Chondrocyte (in vitro differentiated cells): ENCODE results near the gene GAB4. TPM values are rescaled to one million over a fixed set of nuclear protein-coding genes. Genes with fewer than 3 reads are reported as not detected.
"Not testable (repeated sequence)": the region's sequence is repeated elsewhere in the genome, so short reads cannot be mapped to it uniquely, and the experiment has no call there.

ENCODE experiments used
- DNase-seq: peaks from one replicate; pipeline ENCODE4 v3.0.0; 2021; ENCODE audit warnings: mixed read lengths, low spot score
- H3K27ac Mint-ChIP-seq: one replicate; pipeline ENCODE4 v1.8.0; 2021; ENCODE audit warnings: mild to moderate bottlenecking, moderate library complexity, mixed read lengths; ENCODE audit not compliant: unreplicated experiment
- H3K27me3 Mint-ChIP-seq: 2 replicates; pipeline ENCODE4 v1.8.0; 2021; ENCODE audit warnings: low read depth, mixed read lengths
- H3K36me3 Mint-ChIP-seq: 2 replicates; pipeline ENCODE4 v1.8.0; 2021; ENCODE audit warnings: low read depth, mixed read lengths
- H3K4me1 Mint-ChIP-seq: 2 replicates; pipeline ENCODE4 v1.8.0; 2021; ENCODE audit warnings: low read depth, mild to moderate bottlenecking, mixed read lengths
- H3K4me3 Mint-ChIP-seq: one replicate; pipeline ENCODE4 v1.8.0; 2021; ENCODE audit warnings: mild to moderate bottlenecking, moderate library complexity, mixed read lengths; ENCODE audit not compliant: unreplicated experiment
- H3K9me3 Mint-ChIP-seq: 2 replicates; pipeline ENCODE4 v1.8.0; 2021; ENCODE audit warnings: low read depth, mixed read lengths
- CTCF ChIP-seq: fragments of 200-600 bp; sonication (generic); IDR thresholded peaks from 2 replicates; pipeline ENCODE4 v1.5.0; 2021; ENCODE audit warnings: antibody characterized with exemption, mild to moderate bottlenecking, moderate library complexity
- total RNA-seq: library from RNA; stranded (reverse); gene quantifications from 3 replicates; pipeline ENCODE4 v1.2.1, GENCODE V29; 2021

The GAB4 gene
- total RNA-seq, 1 donor from 2014 or later, result not detected

GRCh38 chr22:17043521-17043920 lies 35.5 kb upstream of the GAB4 start:
- Mint-ChIP-seq H3K9me3 (peaks cover 2% of the 10 kb centered on the region), H3K27me3 (peaks cover 11% of the 10 kb centered on the region), H3K27ac (no peak overlapping the region), H3K4me3 (no peak overlapping the region), H3K4me1 (no peaks in the 10 kb centered on the region), H3K36me3 (no peaks in the 10 kb centered on the region)
- no peak for TF ChIP-seq CTCF
- DNase-seq, result no peak

DNA sequence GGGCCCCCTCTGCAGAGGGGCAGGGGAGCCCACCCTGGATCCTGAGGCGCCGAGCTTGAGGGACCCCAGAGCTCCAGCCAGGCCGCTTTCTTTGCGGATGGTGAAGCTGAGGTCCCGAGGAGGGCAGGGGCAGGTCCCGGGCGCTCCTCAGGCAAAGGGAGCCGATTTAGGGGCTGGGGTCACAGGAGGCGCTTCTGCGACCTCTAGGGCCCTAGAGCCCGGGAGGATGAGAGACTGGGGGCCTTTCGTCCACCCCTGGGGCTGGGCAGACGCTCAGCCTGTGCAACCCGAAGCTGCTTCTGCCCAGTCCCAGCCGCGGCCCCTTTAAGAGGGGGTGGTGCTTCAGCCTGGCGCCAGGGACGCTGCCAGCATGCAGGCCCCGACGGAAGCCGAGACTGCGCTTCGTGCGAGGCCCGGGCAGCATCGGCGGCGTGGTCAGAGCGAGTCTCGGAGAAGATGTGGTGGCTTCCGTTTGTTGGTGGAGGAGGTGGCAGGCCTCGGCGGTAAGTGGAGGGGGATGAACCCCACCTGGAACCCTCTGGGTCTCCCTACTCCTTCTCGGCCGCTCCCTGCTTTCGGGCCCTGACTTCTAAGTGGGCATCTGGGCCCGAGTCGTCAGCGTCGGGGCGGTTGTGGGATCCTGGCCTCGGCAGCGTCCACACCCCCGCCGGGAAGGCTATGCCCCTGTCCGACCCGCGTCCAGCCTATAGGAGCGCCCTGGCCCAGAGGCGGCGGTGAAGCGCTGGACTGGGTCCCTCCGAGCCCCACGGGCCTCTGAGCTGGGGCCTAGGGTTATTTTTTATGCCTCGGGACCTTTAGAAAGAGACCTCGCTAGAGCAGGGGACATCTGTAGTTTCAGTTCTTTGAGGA lies 29.1 kb upstream of the GAB4 start:
- not testable (repeated sequence) for H3K4me1 Mint-ChIP-seq

DNA sequence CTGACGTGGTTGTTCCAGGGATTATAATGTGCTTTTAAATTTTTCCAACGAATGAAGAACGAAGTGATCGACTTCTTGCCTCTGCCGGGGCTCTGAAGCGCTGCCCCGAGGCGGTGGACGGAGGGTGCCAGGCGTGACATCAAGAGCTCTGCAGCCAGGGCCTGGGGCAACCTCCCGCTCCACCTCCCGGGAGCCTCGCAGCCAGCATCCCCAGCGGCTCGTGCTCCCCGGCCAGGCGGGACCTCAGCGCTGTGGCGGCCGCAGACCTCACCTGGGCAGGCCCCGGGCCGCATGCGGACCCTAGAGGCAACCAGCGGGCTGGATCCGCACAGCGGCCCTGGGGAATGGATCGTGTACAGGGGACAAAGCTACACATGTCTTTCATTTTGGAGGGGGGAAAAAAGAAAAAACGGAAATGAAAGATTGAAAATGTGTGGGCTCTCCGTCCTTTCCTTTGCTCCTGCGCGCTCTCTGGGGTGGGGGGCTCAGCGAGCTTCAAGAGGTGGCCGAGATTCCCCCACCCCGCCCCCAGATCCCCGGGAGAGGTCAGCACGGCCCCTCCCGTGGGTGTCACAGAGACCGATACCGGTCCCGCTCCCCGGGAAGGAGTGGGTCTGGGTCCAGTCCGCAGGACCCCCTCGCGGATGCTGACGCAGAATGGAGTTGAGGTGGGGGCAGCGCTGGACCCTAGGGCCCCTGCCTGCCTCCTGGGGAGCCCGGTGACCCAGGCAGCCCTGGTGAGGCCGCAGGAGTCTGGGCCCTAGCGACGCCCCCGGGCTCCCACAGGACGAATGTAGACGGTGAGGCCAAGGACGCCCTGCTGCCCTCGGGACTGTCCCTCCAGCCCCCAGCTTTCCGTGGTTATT lies 28.2 kb upstream of the GAB4 start:
- H3K4me3 Mint-ChIP-seq, DNase-seq, H3K27ac Mint-ChIP-seq, H3K27me3 Mint-ChIP-seq, H3K36me3 Mint-ChIP-seq, H3K9me3 Mint-ChIP-seq, H3K4me1 Mint-ChIP-seq: not testable (repeated sequence)

More for the DNA sequence above, 29.1 kb upstream of the GAB4 start:
- not testable (repeated sequence) for H3K27ac Mint-ChIP-seq, H3K9me3 Mint-ChIP-seq, H3K27me3 Mint-ChIP-seq, DNase-seq, H3K4me3 Mint-ChIP-seq, H3K36me3 Mint-ChIP-seq

DNA sequence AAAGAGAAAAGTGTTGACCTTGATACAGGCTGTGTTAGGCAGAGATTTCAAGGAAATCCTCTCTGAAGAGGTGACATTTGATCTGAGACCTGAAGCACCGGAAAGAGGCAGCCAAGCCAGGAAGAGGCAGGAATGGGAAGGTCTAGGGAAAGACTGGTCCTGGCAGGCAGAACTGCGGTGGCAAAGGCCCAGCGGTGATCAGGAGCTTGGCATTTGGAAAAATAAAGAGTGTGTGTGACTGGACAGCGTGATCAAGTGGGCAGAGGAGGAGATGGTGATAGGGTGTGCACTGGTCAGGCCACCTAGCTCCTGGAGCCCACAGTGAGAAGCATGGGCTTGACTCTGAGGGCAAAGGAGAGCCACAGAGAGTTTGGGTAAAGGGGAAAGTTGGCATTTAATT lies 27.2 kb upstream of the GAB4 start:
- H3K4me3 Mint-ChIP-seq, result no peak overlapping the region
- no peak for DNase-seq
- no peak overlapping the region for H3K27ac Mint-ChIP-seq
- H3K9me3 Mint-ChIP-seq, result peaks cover 2% of the 10 kb centered on the region
- no peaks in the 10 kb centered on the region for H3K36me3 Mint-ChIP-seq
- TF ChIP-seq CTCF, result no peak
- no peaks in the 10 kb centered on the region for H3K4me1 Mint-ChIP-seq
- no peaks in the 10 kb centered on the region for H3K27me3 Mint-ChIP-seq

- H3K27me3 Mint-ChIP-seq, H3K4me3 Mint-ChIP-seq, H3K27ac Mint-ChIP-seq, H3K9me3 Mint-ChIP-seq, DNase-seq, H3K36me3 Mint-ChIP-seq, H3K4me1 Mint-ChIP-seq: not testable (repeated sequence)
Observed at GRCh38 chr22:17034532-17034931, 26.5 kb upstream of the GAB4 start.

DNA sequence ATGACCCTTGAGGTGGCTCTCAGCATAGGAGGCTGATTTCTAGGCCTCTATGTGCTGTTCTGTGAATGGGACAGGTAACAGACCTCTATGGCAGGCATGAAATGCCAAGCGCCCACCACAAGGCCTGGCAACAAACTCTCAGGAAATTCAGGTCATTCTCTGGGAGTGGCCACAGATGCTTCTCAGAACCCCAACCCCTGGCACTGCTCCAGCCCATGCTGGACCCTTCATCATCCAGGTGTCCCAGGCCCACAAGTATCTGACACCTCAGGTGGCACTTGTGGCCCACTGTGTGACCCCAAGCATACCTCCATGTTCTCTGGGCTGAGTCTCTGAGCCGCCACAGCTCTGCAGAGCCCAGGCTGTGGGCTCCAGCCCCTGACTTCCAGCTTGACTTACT lies 24.3 kb upstream of the GAB4 start:
- DNase-seq, H3K4me1 Mint-ChIP-seq, H3K4me3 Mint-ChIP-seq, H3K36me3 Mint-ChIP-seq, H3K27me3 Mint-ChIP-seq, H3K9me3 Mint-ChIP-seq, H3K27ac Mint-ChIP-seq: not testable (repeated sequence)

DNA sequence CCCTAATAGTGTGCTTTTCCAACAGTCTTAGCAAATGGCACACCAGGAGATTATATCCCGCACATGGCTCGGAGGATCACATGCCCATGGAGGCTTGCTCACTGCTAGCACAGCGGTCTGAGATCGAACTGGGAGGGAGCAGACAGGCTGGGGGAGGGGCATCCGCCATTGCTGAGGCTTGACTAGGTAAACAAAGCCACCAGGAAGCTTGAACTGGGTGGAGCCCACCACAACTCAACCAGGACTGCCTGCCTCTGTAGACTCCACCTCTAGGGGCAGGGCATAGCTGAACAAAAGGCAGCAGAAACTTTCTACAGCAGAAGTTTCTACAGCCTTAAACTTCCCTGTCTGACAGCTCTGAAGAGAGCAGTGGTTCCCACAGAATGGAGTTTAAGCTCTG lies 16.4 kb upstream of the GAB4 start:
- DNase-seq, H3K27ac Mint-ChIP-seq, H3K36me3 Mint-ChIP-seq, H3K4me3 Mint-ChIP-seq, H3K27me3 Mint-ChIP-seq, H3K4me1 Mint-ChIP-seq: not testable (repeated sequence)
- peaks cover 28% of the 10 kb centered on the region for H3K9me3 Mint-ChIP-seq

DNA sequence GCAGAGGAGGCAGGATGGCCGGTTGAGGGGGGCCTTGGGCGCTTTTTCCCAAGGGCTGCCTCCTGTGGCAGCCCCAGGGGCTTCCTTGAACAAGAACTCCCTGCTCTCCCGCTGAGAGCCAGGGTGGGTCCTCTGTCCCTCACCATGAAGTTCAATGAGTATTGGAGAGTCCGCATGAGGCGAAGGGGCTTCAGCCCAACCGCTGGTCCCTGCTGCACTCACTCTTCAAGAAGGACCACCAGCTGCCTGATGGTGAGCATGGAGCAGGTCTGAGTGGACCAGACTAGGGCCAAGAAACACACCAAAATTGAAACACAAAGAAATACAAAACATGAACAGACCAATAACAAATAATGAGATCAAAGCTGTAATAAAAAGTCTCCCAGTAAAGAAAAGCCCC lies 7.5 kb upstream of the GAB4 start:
- not testable (repeated sequence) for H3K9me3 Mint-ChIP-seq, H3K4me1 Mint-ChIP-seq, H3K27ac Mint-ChIP-seq, H3K4me3 Mint-ChIP-seq, H3K36me3 Mint-ChIP-seq, DNase-seq, H3K27me3 Mint-ChIP-seq

DNA sequence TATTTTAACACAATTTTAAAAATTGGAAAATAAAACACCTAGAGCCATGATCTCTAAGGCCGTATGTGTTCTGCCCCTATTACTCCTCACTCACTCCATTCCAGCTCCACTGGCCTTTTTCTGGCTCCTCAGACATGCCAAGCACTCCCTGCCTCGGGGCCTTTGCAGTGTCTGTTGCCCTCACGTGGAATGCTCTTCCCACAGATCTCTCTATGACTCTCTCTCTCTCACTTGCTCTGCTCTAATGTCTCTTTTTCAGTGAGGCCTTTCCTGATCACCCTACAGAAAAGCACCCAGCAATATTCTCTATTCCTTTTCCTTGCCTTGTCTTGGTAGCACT lies 6.0 kb upstream of the GAB4 start:
- H3K27me3 Mint-ChIP-seq, H3K4me1 Mint-ChIP-seq, H3K36me3 Mint-ChIP-seq, H3K4me3 Mint-ChIP-seq, H3K27ac Mint-ChIP-seq, DNase-seq, H3K9me3 Mint-ChIP-seq: not testable (repeated sequence)
